Mesodermal cell (in vitro differentiated cells): ENCODE measurements around the gene GALNT7.

Experiments
- H3K27ac ChIP-seq: 2 replicates; pipeline ENCODE4 v1.7.0; 2013; ENCODE audit warnings: mild to moderate bottlenecking, low read depth, low read length, moderate library complexity; ENCODE audit not compliant: severe bottlenecking
- H3K36me3 ChIP-seq: 2 replicates; pipeline ENCODE4 v1.7.1; 2013; ENCODE audit warnings: mild to moderate bottlenecking, low read length, moderate library complexity; ENCODE audit not compliant: control insufficient read depth, insufficient read depth
- H3K4me1 ChIP-seq: one replicate; pipeline ENCODE4 v1.7.1; 2013; ENCODE audit warnings: mild to moderate bottlenecking, low read length; ENCODE audit not compliant: insufficient read depth, control insufficient read depth, poor library complexity, severe bottlenecking
- H3K4me3 ChIP-seq: 2 replicates; pipeline ENCODE4 v1.7.0; 2013; ENCODE audit warnings: low read length, control low read depth, mild to moderate bottlenecking; ENCODE audit not compliant: insufficient read depth, poor library complexity, severe bottlenecking; ENCODE audit errors: extremely low read depth
- H3K9me3 ChIP-seq: 2 replicates; pipeline ENCODE4 v1.7.1; 2013; ENCODE audit warnings: mild to moderate bottlenecking, low read length, moderate library complexity; ENCODE audit not compliant: control insufficient read depth
- WGBS, 2 experiments: methylation state at CpG; one replicate each; pipeline ENCODE4 v1.1.5; 2013; ENCODE audit warnings: missing lambda C conversion rate in 2 of 2; ENCODE audit not compliant: insufficient coverage in 2 of 2; 5-methylcytosine and 5-hydroxymethylcytosine counted together

GALNT7 gene

DNA sequence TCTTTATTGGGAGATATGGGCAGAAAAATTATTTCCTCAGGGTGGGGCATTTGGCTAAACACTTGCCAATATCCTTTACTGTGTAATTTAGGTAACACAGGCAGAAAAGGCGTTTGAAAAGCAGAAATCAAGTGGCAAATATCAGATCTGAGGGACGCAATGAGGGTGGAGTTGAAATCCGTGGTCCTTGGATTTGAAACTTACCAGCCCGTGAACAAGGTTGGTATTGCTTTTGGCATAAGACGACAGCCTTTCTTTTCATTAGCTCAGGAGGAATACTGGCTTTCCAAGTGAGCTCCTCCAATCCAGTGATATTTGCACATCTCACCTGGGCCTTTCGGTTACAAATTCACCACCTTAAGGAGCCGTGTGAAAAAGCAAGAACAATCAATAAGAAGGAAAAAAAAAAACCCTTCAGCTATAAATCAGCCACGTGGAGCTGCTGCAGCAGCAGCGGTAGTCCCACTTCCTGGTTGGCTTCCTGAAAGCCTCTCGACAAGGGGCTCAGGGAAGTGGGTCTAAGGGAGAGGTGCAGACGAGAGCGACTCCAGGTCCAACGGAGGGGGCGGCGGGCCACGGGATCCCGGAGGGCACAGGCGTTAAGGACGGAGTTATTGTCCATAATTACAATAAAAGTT lies 734 bp upstream of the GALNT7 start:
- peak overlapping the region; percentile 78 for H3K27ac ChIP-seq
- WGBS, 2 experiments, result 4 to 6% methylated on average over 13 to 16 of the region's 19 CpGs

DNA sequence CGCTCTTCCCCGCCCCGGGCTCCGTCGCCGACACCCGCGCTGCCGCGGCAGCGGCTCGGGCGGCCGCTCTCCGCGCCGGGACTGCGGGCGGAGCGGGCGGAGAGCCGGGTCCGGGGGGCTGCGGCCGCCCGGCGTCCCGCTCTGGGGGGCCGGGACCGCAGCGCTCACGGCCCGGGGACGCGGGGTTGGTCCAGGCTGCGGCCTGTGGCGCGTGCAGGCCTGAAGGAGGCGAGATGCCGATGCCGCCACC lies 492 bp downstream of the GALNT7 start:
- Histone ChIP-seq H3K36me3 (peaks cover 9% of the 10 kb centered on the region), H3K4me3 (peak overlapping the region; percentile 71), H3K9me3 (no peaks in the 10 kb centered on the region), H3K4me1 (no peaks in the 10 kb centered on the region), H3K27ac (peak overlapping the region; percentile 84)
- 0 to 1% methylated on average over 25 to 35 of the region's 41 CpGs for WGBS, 2 experiments

More for the DNA sequence above, 734 bp upstream of the GALNT7 start:
- Histone ChIP-seq H3K9me3 (no peaks in the 10 kb centered on the region), H3K4me3 (peak overlapping the region; percentile 71), H3K36me3 (peaks cover 9% of the 10 kb centered on the region), H3K4me1 (no peaks in the 10 kb centered on the region)

DNA sequence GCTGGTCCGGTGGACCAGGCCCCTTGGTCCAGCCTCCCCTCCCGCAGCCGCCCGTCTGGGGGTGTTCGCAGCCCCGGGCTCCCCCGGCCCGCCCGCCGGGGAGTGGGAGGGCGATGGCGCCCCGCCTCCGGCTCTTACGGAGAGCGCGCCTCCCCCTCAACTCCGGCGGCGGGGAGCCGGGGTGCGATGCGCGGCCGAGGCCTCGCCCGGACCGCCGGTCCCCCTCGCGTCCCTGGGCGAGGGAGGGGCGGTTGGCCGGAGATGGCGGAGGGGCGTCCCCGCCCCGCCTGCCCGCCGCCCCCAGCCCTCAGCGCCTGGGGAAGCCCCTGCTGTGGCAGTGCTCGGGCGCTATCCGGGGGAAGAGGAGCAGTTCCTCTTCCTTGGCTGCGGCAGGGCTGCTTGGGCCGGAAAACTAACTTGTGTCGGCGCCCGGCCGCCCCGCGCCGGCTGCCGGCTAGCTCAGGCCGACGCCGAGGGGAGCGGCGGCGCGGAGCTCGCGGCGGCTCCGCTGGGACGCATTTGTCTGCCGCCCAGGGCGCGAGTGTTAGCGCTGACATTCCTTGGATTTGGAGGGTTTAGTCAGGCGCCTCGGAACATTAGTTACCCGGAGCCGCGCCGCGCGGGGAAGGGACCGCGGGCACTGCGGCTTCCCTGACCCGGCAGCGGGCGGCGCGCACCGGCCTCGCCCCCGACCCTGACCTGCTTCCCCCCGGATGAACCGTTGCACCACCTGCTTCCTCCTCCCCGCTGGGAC lies 994 bp downstream of the GALNT7 start:
- Histone ChIP-seq H3K36me3 (peaks cover 9% of the 10 kb centered on the region), H3K27ac (peak overlapping the region; percentile 84), H3K4me3 (peak overlapping the region; percentile 71), H3K9me3 (no peaks in the 10 kb centered on the region), H3K4me1 (no peaks in the 10 kb centered on the region)
- WGBS, 2 experiments, result 0% methylated on average over 52 to 62 of the region's 92 CpGs

DNA sequence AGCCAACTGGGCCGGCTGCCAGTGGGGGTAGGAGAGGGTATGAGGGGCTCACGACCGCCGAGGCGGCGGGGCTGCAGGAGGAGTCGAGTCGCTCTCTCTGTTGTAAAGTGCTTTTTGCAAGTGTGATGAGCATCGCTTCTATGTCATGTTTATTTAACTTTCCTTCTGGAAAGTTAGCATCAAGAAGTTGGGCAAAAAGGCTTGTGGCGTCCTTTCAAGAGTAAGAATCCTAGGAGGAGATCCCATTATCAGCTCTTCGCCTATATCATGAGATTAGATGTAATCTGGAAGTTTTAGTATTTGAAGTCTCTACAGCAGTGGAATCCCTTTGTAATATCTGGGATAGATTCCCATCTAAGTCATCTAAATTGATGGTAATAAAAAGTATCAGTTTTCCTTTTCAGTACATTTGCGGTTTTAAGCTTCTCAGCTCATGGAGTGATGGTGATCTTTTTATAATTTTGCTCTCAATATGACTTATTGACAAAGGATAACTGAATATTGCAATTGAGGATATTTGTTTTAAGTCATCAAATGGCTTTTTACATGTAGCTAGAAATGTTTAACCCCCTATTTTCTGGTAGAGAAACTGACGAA lies 1.7 kb downstream of the GALNT7 start:
- peak overlapping the region; percentile 71 for H3K4me3 ChIP-seq
- WGBS, 2 experiments, result 5 to 14% methylated on average over 2 to 11 of the region's 13 CpGs
- peaks cover 4% of the 10 kb centered on the region for H3K36me3 ChIP-seq
- no peaks in the 10 kb centered on the region for H3K4me1 ChIP-seq
- H3K9me3 ChIP-seq, result no peaks in the 10 kb centered on the region
- H3K27ac ChIP-seq, result peak overlapping the region; percentile 84

DNA sequence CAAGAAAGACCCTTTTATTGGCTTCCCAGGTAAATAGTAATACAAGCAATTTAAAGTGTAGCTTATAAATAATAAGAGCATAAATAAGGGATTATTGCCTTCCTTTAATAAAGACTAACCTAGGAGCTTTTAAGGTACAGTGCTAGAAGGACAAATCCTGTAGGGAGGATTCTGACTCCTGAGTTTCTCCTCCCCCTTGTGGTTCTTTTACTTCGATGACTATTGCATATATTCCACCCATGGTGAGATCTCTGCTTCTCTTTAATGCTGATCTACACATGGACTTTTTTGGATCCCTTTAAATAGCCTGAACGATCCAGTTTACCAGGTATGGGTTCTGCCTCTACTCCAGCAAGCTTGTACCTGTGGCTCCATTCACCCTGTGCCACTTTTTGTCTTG lies 2.5 kb downstream of the GALNT7 start:
- Histone ChIP-seq H3K9me3 (no peaks in the 10 kb centered on the region), H3K27ac (no peak overlapping the region)

DNA sequence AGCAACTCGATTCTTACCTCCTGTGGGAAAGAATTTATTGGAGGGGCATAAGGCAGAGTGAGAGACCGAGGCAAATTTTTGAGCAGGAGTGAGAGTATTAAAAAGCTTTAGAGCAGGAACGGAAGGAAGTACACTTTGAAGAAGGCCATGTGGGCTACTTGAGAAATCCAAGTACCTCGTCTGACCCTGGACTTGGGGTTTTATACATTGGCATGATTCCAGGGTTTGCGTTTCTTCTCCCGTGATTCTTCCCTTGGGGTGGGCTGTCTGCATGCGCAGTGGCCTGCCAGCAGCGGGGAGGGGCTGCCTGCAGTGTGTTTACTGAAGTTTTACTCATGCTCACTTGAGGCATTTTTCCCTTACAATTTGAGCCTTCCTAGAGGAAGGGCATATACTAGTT lies 3.4 kb downstream of the GALNT7 start:
- WGBS, 2 experiments, result 90 to 92% methylated on average over 6 of the region's 8 CpGs
- no peak overlapping the region for H3K4me3 ChIP-seq
- H3K36me3 ChIP-seq, result no peaks in the 10 kb centered on the region
- no peak overlapping the region for H3K27ac ChIP-seq
- H3K9me3 ChIP-seq, result no peaks in the 10 kb centered on the region
- no peaks in the 10 kb centered on the region for H3K4me1 ChIP-seq

More for the DNA sequence above, 2.5 kb downstream of the GALNT7 start:
- Histone ChIP-seq H3K4me1 (no peaks in the 10 kb centered on the region), H3K36me3 (no peaks in the 10 kb centered on the region), H3K4me3 (no peak overlapping the region)
- WGBS, 2 experiments, result 38 to 40% methylated on average over 1 to 2 of the region's 2 CpGs

DNA sequence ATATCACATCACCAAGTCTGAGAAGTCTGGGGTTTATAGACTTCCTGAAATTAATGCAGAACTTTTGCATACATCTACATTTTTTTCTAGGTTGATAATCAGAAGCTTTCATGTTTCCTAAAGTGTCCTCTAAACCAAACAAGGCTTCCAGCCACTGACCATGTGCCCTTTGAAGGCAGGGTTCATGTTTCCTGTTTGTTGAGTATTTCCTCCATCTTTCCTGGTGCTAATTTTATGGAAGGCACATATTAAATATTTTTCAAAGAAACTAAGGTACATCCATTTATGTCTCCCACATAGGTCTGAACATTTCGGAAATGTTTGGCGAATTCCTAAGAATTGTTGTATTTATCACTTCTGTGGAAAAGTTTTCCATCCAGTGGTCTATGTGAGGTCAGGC lies 5.6 kb downstream of the GALNT7 start:
- Histone ChIP-seq H3K27ac (no peak overlapping the region), H3K4me1 (no peaks in the 10 kb centered on the region), H3K36me3 (no peaks in the 10 kb centered on the region), H3K4me3 (no peak overlapping the region), H3K9me3 (no peaks in the 10 kb centered on the region)
- WGBS, 2 experiments, result 79% methylated on average over 2 of the region's 2 CpGs; no CpG with 5 or more reads in 1 of the 2 experiments

DNA sequence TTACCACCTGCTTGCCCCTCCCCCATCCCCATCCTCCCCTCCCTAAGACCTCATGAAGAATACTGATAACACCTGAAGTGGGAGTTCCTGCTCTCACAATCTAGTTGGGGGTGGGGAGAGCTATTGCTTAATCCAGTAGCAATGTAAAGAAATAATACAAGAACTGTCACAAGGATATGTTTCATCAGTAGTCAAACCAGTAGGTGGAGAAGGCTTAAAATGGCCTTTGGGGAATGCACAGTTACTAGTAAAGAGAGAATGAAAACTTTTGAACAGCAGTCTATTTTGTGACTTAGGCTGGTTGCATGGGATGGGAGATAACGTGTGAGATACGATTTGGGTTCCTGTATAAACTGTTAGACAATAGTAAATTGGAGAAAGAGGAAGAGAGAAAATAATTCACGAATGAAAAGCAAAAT lies 6.0 kb downstream of the GALNT7 start:
- no peaks in the 10 kb centered on the region for H3K4me1 ChIP-seq
- no peaks in the 10 kb centered on the region for H3K36me3 ChIP-seq
- 95 to 97% methylated on average over 3 of the region's 3 CpGs for WGBS, 2 experiments
- no peaks in the 10 kb centered on the region for H3K9me3 ChIP-seq
- H3K27ac ChIP-seq, result no peak overlapping the region
- no peak overlapping the region for H3K4me3 ChIP-seq

DNA sequence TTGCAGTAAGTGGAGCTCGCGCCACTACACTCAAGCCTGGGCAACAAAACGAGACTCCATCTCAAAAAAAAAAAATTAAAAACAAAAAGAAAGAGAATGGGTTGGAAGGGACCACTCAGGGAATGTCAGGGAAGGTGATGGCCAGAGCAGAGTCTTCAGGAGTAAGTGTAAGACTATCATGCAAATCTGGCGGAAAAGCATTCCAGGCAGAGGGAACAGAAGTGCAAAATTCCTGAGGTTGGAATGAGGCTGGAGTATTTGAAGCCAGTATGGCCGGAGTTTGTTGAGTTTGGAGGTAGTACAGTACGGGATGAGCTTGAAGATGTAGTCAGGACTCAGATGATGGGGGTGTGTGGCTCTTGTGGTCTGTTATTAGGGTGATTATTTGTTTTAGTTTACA lies 7.4 kb downstream of the GALNT7 start:
- Histone ChIP-seq H3K36me3 (no peaks in the 10 kb centered on the region), H3K4me1 (no peaks in the 10 kb centered on the region), H3K4me3 (no peak overlapping the region), H3K27ac (no peak overlapping the region), H3K9me3 (no peaks in the 10 kb centered on the region)
- WGBS, 2 experiments, result 92 to 98% methylated on average over 1 to 2 of the region's 6 CpGs

DNA sequence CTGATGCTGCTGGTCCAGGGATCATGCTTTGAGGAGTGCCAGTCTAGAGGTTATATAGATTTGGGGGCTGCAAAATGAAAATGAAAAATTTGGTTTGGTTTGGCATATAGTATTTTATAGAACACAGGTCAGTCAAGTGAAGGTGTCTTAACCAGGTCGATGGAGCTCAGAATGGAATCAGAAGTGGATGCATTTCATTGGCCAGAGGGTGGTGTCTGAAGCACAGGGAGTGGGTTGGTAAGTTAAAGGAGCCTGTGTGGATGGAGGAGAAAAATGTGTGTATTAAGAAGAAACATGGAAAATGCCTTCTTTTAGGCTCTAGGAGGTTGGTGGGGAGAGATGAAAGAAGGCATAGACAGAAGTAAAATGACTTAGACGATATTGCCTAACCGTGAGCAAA lies 8.6 kb downstream of the GALNT7 start:
- peaks cover 8% of the 10 kb centered on the region for H3K4me1 ChIP-seq
- no peaks in the 10 kb centered on the region for H3K9me3 ChIP-seq
- H3K27ac ChIP-seq, result no peak overlapping the region
- H3K4me3 ChIP-seq, result no peak overlapping the region
- H3K36me3 ChIP-seq, result no peaks in the 10 kb centered on the region
- WGBS, 2 experiments, result 65 to 71% methylated on average over 3 of the region's 3 CpGs

DNA sequence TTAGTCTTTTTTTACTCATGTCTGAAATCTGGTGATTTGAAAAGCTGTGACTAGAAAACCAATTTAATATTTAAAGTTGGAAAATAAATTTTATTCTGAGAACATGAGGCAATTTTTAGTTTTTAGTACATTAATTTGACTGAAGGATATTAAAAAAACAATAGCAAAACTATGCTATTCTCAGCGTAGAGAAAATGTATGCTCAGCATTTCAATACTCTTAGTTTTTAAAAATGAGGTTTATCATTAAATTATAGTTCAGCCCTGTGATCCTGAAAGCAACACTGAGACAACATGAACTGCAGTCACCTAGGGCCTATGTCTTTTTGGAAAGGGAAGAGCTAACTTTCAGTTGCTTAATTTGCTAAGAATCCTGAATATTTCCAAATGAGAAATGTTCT lies 9.5 kb downstream of the GALNT7 start:
- no peak overlapping the region for H3K27ac ChIP-seq
- H3K4me3 ChIP-seq, result no peak overlapping the region
- H3K4me1 ChIP-seq, result peaks cover 8% of the 10 kb centered on the region
- H3K36me3 ChIP-seq, result no peaks in the 10 kb centered on the region
- WGBS, 2 experiments, result no CpG with 5 or more reads among the region's 1 CpG
- H3K9me3 ChIP-seq, result no peaks in the 10 kb centered on the region
